Pancreas (tissue), 10 donors: ENCODE measurements around the gene MMP24OS. TPM values are rescaled to one million over a fixed set of nuclear protein-coding genes. Genes with fewer than 3 reads are reported as not detected.

Experiments
- ATAC-seq, 4 donors: fragments of 200-7000 bp; cut with Tn5 transposase; one replicate each; pipeline versions ENCODE4 v1.8.0 to v1.9.1; 2020; ENCODE audit warnings: mild to moderate bottlenecking in 4 of 4, moderate library complexity in 4 of 4
- DNase-seq, 6 donors: peaks; one replicate each; pipeline ENCODE4 v3.0.0-alpha.2; 2020
- FAIRE-seq: peaks from 2 replicates; lab custom pipeline; 2012; peaks lifted over from hg19 to GRCh38; lab: Jason Lieb, UNC
- H3K27ac ChIP-seq, 4 donors: fragments of 200-600 bp; sonication (generic); 1 replicate in 3 of 4; 2 replicates in 1 of 4; pipeline versions ENCODE4 v1.5.0 to v1.8.0; 2020
- H3K27me3 ChIP-seq, 4 donors: fragments of 200-600 bp; one replicate each; pipeline ENCODE4 v1.8.0; 2021
- H3K36me3 ChIP-seq, 3 donors: fragments of 200-600 bp; sonication (generic) in 1 of 3; one replicate each; pipeline versions ENCODE4 v1.5.0 to v1.8.0; 2020 to 2021
- H3K4me1 ChIP-seq, 3 donors: fragments of 200-600 bp; one replicate each; pipeline ENCODE4 v1.8.0; 2021
- H3K4me3 ChIP-seq, 4 donors: fragments of 200-600 bp; sonication (generic) in 2 of 4; one replicate each; pipeline versions ENCODE4 v1.5.0 to v1.8.0; 2020 to 2021
- H3K9me3 ChIP-seq, 4 donors: fragments of 200-600 bp; one replicate each; pipeline ENCODE4 v1.8.0; 2021
- CTCF ChIP-seq, 4 donors: fragments of 200-600 bp; sonication (generic) in 3 of 4; IDR thresholded peaks; one replicate each; pipeline versions ENCODE4 v1.5.0 to v1.8.0; 2021; ENCODE audit warnings: antibody characterized with exemption in 4 of 4
- WGBS, 2 donors: extraction: QIAGEN DNeasy Blood & Tissue Kit; methylation state at CpG; one replicate each; pipeline ENCODE4 v1.1.7; 2013; 5-methylcytosine and 5-hydroxymethylcytosine counted together
- intact Hi-C, 3 donors: fragments of 100-400 bp; cut with DNase I; formaldehyde crosslinking; loops; one replicate each; pipeline versions ENCODE4 v1.11.1 to v1.14.2; 2022
- polyA plus RNA-seq, 2 donors: library from polyadenylated mRNA; stranded (reverse); fragments of 200-250 nt; gene quantifications; one replicate each; pipeline ENCODE4 v1.2.3, GENCODE V29; 2013
- total RNA-seq, 6 donors: library from RNA; stranded (reverse); fragmentation: NEBNext Ultra II Directional in 4 of 6; extraction: Animal tissue kit (Norgen Biotek cat#: 25700) in 4 of 6; gene quantifications; one replicate each; pipeline versions ENCODE4 v1.2.1 to v1.2.4, GENCODE V29; 2021 to 2023
- donor health status: healthy with polysubstance abuse.
- donor health status: DM: no; HTN: no; CAD: no; lungs with moderate emphysema.
- donor health status: DM: no; HTN: no; CAD: no.
- donor health status: control.
- donor health status: control.
- donor health status: Bipolar disorder and iron deficiency.
- donor health status: DM: yes; HTN: yes; CAD: no.
- donor health status: DM: no; HTN: no; CAD: no.
- donor health status: DM: no; HTN: no; CAD: no.
- donor health status: DM: yes; HTN: yes; CAD: no.

MMP24OS gene
- total and polyA plus RNA-seq, 8 donors = 28.9 to 74.9 (median 45.8) TPM

- intact Hi-C loops = no loop called here
- no peak overlapping the region for H3K27ac ChIP-seq
- no peaks in the 10 kb centered on the region for H3K27me3 ChIP-seq
- H3K36me3 ChIP-seq = no peaks in the 10 kb centered on the region
- DNase-seq = no peak
- ATAC-seq = no peak
- no peaks in the 10 kb centered on the region for H3K9me3 ChIP-seq
- FAIRE-seq = no peak
- TF ChIP-seq CTCF (IDR thresholded peaks at IDR 0.05) = no peak
- no peak overlapping the region for H3K4me3 ChIP-seq
- WGBS, 2 donors = 66 to 82% methylated on average over 2 of the region's 2 CpGs
- no peaks in the 10 kb centered on the region for H3K4me1 ChIP-seq
Observed at GRCh38 chr20:35252037-35252461, 25.9 kb downstream of the MMP24OS start.

GRCh38 chr20:35251613-35251940, 26.3 kb downstream of the MMP24OS start:
- ATAC-seq (no peak), FAIRE-seq (no peak), DNase-seq (no peak)
- Histone ChIP-seq H3K4me1 (no peaks in the 10 kb centered on the region), H3K4me3 (no peak overlapping the region), H3K36me3 (no peaks in the 10 kb centered on the region), H3K27me3 (no peaks in the 10 kb centered on the region), H3K9me3 (no peaks in the 10 kb centered on the region), H3K27ac (no peak overlapping the region)
- WGBS, 2 donors = 87 to 92% methylated on average over 2 of the region's 2 CpGs
- intact Hi-C loops = no loop called here
- TF ChIP-seq CTCF (IDR thresholded peaks at IDR 0.05) = no peak

- no peak for DNase-seq
- no peak for FAIRE-seq
- Histone ChIP-seq H3K4me3 (no peak overlapping the region), H3K4me1 (no peaks in the 10 kb centered on the region), H3K9me3 (no peaks in the 10 kb centered on the region), H3K27me3 (no peaks in the 10 kb centered on the region), H3K27ac (no peak overlapping the region), H3K36me3 (no peaks in the 10 kb centered on the region)
- intact Hi-C loops = no loop called here
- no peak for ATAC-seq
- WGBS, 2 donors = 84 to 85% methylated on average over 9 of the region's 9 CpGs
- no peak for TF ChIP-seq CTCF (IDR thresholded peaks at IDR 0.05)
Observed at GRCh38 chr20:35248641-35249475, 29.1 kb downstream of the MMP24OS start.

GRCh38 chr20:35246723-35247122, 31.2 kb downstream of the MMP24OS start:
- no peak for TF ChIP-seq CTCF (IDR thresholded peaks at IDR 0.05)
- no peaks in the 10 kb centered on the region for H3K4me1 ChIP-seq
- 92 to 93% methylated on average over 12 of the region's 12 CpGs for WGBS, 2 donors
- H3K9me3 ChIP-seq = no peaks in the 10 kb centered on the region
- intact Hi-C loops = no loop called here
- H3K27ac ChIP-seq = no peak overlapping the region
- ATAC-seq (no peak), DNase-seq (no peak), FAIRE-seq (no peak)
- H3K27me3 ChIP-seq = no peaks in the 10 kb centered on the region
- H3K4me3 ChIP-seq = no peak overlapping the region
- no peaks in the 10 kb centered on the region for H3K36me3 ChIP-seq

GRCh38 chr20:35243986-35244385, 33.9 kb downstream of the MMP24OS start:
- H3K4me3 ChIP-seq = no peak overlapping the region
- no peak for DNase-seq
- ATAC-seq = no peak
- H3K4me1 ChIP-seq = no peaks in the 10 kb centered on the region
- H3K36me3 ChIP-seq = no peaks in the 10 kb centered on the region
- intact Hi-C loops = no loop called here
- TF ChIP-seq CTCF (IDR thresholded peaks at IDR 0.05) = no peak
- no peak overlapping the region for H3K27ac ChIP-seq
- no peaks in the 10 kb centered on the region for H3K27me3 ChIP-seq
- no peaks in the 10 kb centered on the region for H3K9me3 ChIP-seq
- no peak for FAIRE-seq
- 43 to 64% methylated on average over 2 of the region's 2 CpGs for WGBS, 2 donors
